HG03354 (cell line): Measurements from ENCODE around the gene FIZ1.
A peak's percentile ranks its signal among the peaks of the same experiment; 100 is the strongest.
"Not testable (repeated sequence)": the region's sequence is repeated elsewhere in the genome, so short reads cannot be mapped to it uniquely, and the experiment has no call there.

Source experiments
- ATAC-seq: cut with Tn5 transposase; IDR thresholded peaks from one replicate; pipeline ENCODE4 v1.9.1; 2021; ENCODE audit warnings: mild to moderate bottlenecking; ENCODE audit not compliant: unreplicated experiment, poor library complexity, severe bottlenecking

Gene FIZ1

GRCh38 chr19:55581145-55581822 is 18.0 kb downstream of the FIZ1 start:
- no peak for ATAC-seq

GRCh38 chr19:55580628-55581144 is 18.6 kb downstream of the FIZ1 start, which contains the start of gene ZNF579:
ZNF579 (minus strand) TSS chr19:55580848; CDS start chr19:55579639, 1,209 bp downstream.
- peak; percentile 59 for ATAC-seq

GRCh38 chr19:55579766-55580621 is 19.3 kb downstream of the FIZ1 start:
- peak; percentile 20 for ATAC-seq

- no peak for ATAC-seq
Observed at GRCh38 chr19:55578761-55579747, 20.3 kb downstream of the FIZ1 start.

GRCh38 chr19:55578031-55578760 is 21.1 kb downstream of the FIZ1 start:
- no peak for ATAC-seq

GRCh38 chr19:55576746-55577145 is 22.6 kb downstream of the FIZ1 start:
- ATAC-seq: no peak

- not testable (repeated sequence) for ATAC-seq
Observed at GRCh38 chr19:55573929-55574328, 25.4 kb downstream of the FIZ1 start.

- not testable (repeated sequence) for ATAC-seq
Observed at GRCh38 chr19:55569477-55569876, 29.8 kb downstream of the FIZ1 start.

- no peak for ATAC-seq
Observed at GRCh38 chr19:55567708-55568328, 31.5 kb downstream of the FIZ1 start.

GRCh38 chr19:55566823-55567222 is 32.5 kb downstream of the FIZ1 start:
- ATAC-seq: no peak

GRCh38 chr19:55563261-55563690 is 36.0 kb downstream of the FIZ1 start:
- no peak for ATAC-seq

GRCh38 chr19:55559684-55560083 is 39.6 kb downstream of the FIZ1 start:
- ATAC-seq: no peak

- no peak for ATAC-seq
Observed at GRCh38 chr19:55554741-55555152, 44.6 kb downstream of the FIZ1 start.

- ATAC-seq: no peak
Observed at GRCh38 chr19:55554302-55554701, 45.0 kb downstream of the FIZ1 start.

GRCh38 chr19:55553217-55554182 is 45.8 kb downstream of the FIZ1 start:
- ATAC-seq: no peak

- ATAC-seq: no peak
Observed at GRCh38 chr19:55552620-55553019, 46.7 kb downstream of the FIZ1 start.

GRCh38 chr19:55552206-55552605 is 47.1 kb downstream of the FIZ1 start:
- ATAC-seq: no peak

GRCh38 chr19:55550321-55550650 is 49.0 kb downstream of the FIZ1 start:
- ATAC-seq: no peak
